Loucy (cell line): Measurements from ENCODE around the gene SQSTM1.

Source experiments
- EZH2phosphoT487 ChIP-seq: fragments of 200-600 bp; IDR thresholded peaks from 2 replicates; pipeline ENCODE4 v1.6.1; 2018; ENCODE audit warnings: antibody characterized with exemption, mild to moderate bottlenecking, moderate library complexity, borderline replicate concordance
- TF ChIP-seq, protein P1 (sequence below): fragments of 200-600 bp; sonication (generic); conservative IDR thresholded peaks from 2 replicates; pipeline ENCODE4 v1.5.1; 2014; ENCODE audit warnings: mild to moderate bottlenecking, antibody characterized with exemption, low read length

DNA sequence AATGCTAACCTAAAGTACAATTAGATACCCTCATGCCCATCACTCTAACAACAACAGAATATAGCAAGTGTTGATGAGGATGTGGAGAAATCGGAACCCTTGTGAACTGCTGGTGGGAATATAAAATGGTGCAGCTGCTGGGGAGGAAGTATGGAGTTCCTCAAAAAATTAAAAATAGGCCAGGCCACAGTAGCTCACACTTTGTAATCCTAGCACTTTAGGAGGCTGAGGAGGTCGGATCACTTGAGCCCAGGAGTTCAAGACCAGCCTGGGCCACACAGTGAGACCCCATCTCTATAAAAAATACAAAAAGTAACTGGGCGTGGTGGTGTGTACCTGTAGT is 55.9 kb downstream of the SQSTM1 start:
- TF ChIP-seq EZH2phosphoT487: no peak
- TF ChIP-seq, protein P1, sequence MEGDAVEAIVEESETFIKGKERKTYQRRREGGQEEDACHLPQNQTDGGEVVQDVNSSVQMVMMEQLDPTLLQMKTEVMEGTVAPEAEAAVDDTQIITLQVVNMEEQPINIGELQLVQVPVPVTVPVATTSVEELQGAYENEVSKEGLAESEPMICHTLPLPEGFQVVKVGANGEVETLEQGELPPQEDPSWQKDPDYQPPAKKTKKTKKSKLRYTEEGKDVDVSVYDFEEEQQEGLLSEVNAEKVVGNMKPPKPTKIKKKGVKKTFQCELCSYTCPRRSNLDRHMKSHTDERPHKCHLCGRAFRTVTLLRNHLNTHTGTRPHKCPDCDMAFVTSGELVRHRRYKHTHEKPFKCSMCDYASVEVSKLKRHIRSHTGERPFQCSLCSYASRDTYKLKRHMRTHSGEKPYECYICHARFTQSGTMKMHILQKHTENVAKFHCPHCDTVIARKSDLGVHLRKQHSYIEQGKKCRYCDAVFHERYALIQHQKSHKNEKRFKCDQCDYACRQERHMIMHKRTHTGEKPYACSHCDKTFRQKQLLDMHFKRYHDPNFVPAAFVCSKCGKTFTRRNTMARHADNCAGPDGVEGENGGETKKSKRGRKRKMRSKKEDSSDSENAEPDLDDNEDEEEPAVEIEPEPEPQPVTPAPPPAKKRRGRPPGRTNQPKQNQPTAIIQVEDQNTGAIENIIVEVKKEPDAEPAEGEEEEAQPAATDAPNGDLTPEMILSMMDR: no peak
